Spleen (tissue), 11 donors: ENCODE data around the gene PRMT9. TPM values are rescaled to one million over a fixed set of nuclear protein-coding genes. Genes with fewer than 3 reads are reported as not detected.

Experiments used
- DNase-seq: peaks from one replicate; pipeline ENCODE4 v3.0.0-alpha.2; 2020
- H3K27ac ChIP-seq, 8 donors: fragments of 200-600 bp; sonication (generic) in 7 of 8; 1 replicate in 4 of 8; 2 replicates in 4 of 8; pipeline versions ENCODE4 v1.5.0 to v1.8.0; 2016 to 2021; ENCODE audit warnings: inconsistent platforms in 4 of 8, mild to moderate bottlenecking in 4 of 8, moderate library complexity in 1 of 8
- H3K27me3 ChIP-seq, 7 donors: fragments of 200-600 bp; sonication (generic) in 6 of 7; replicated peaks in 1 of 7; 1 replicate in 4 of 7; 2 replicates in 3 of 7; pipeline versions ENCODE4 v1.5.0 to v1.8.0; 2016 to 2021; ENCODE audit warnings: inconsistent platforms in 3 of 7, mild to moderate bottlenecking in 1 of 7
- H3K36me3 ChIP-seq, 6 donors: fragments of 200-600 bp; sonication (generic) in 5 of 6; 1 replicate in 4 of 6; 2 replicates in 2 of 6; pipeline versions ENCODE4 v1.5.0 to v1.8.0; 2016 to 2021; ENCODE audit warnings: inconsistent platforms in 2 of 6
- H3K4me1 ChIP-seq, 6 donors: fragments of 200-600 bp; sonication (generic) in 5 of 6; 1 replicate in 3 of 6; 2 replicates in 3 of 6; pipeline versions ENCODE4 v1.5.0 to v1.8.0; 2016 to 2021; ENCODE audit warnings: inconsistent platforms in 3 of 6
- H3K4me3 ChIP-seq, 8 donors: fragments of 200-600 bp; sonication (generic) in 7 of 8; 1 replicate in 4 of 8; 2 replicates in 4 of 8; pipeline versions ENCODE4 v1.5.0 to v1.8.0; 2016 to 2021; ENCODE audit warnings: inconsistent platforms in 4 of 8, mild to moderate bottlenecking in 4 of 8, moderate library complexity in 2 of 8
- H3K9me3 ChIP-seq, 8 donors: fragments of 200-600 bp; sonication (generic) in 7 of 8; 1 replicate in 4 of 8; 2 replicates in 4 of 8; pipeline versions ENCODE4 v1.5.0 to v1.8.0; 2016 to 2021; ENCODE audit warnings: inconsistent platforms in 4 of 8
- CTCF ChIP-seq, 11 experiments: fragments of 200-600 bp in 7 of 11; fragments of 450-650 bp in 4 of 11; sonication (generic) in 4 of 11; IDR thresholded peaks in 8 of 11; conservative IDR thresholded peaks in 3 of 11; 1 replicate in 7 of 11; 2 replicates in 4 of 11; pipeline versions ENCODE4 v1.4.0 to v1.8.0; 2016 to 2021; ENCODE audit warnings: antibody characterized with exemption in 11 of 11, inconsistent platforms in 4 of 11, mild to moderate bottlenecking in 1 of 11
- POLR2A ChIP-seq, 3 donors: fragments of 450-650 bp; IDR thresholded peaks; one replicate each; pipeline ENCODE4 v1.5.1; 2017; ENCODE audit warnings: antibody characterized with exemption in 3 of 3, mild to moderate bottlenecking in 1 of 3
- POLR2AphosphoS5 ChIP-seq, 3 donors: sonication (generic); formaldehyde crosslinking; IDR thresholded peaks; one replicate each; pipeline ENCODE4 v1.5.1; 2017; ENCODE audit warnings: antibody characterized with exemption in 3 of 3
- WGBS, 5 donors: extraction: QIAGEN DNeasy Blood & Tissue Kit in 3 of 5; methylation state at CpG; one replicate each; pipeline versions ENCODE4 v1.1.5 to v1.1.7; 2013 to 2018; 5-methylcytosine and 5-hydroxymethylcytosine counted together
- intact Hi-C: fragments of 100-400 bp; cut with DNase I; formaldehyde crosslinking; loops from one replicate; pipeline ENCODE4 v1.15.0; 2023; ENCODE audit warnings: low total_unique reads
- polyA plus RNA-seq, 3 donors: library from polyadenylated mRNA; stranded (reverse); fragments of 200-250 nt; gene quantifications; one replicate each; pipeline ENCODE4 v1.2.1, GENCODE V29; 2013
- total RNA-seq, 7 donors: library from RNA; depleted of rRNA in 3 of 7; stranded (reverse); fragments of >200 nt in 3 of 7; fragmentation: NEBNext Ultra II Directional in 4 of 7; extraction: Animal tissue kit (Norgen Biotek cat#: 25700) in 4 of 7; gene quantifications; one replicate each; pipeline versions ENCODE4 v1.1.0 to v1.2.1, GENCODE V29; 2016 to 2021
- donor health status: healthy with polysubstance abuse.
- donor health status: DM: no; HTN: no; CAD: no; lungs with moderate emphysema.
- donor health status: DM: no; HTN: no; CAD: no.
- donor health status: Bipolar disorder and iron deficiency.
- donor health status: healthy.
- donor health status: DM: no; HTN: no; CAD: no.
- donor health status: DM: yes; HTN: yes; CAD: no.

PRMT9 gene
- total and polyA plus RNA-seq, 10 donors = 2.9 to 11.2 (median 8.7) TPM

GRCh38 chr4:147658501-147658900 lies 25.5 kb downstream of the PRMT9 start:
- no peak overlapping the region for H3K27ac ChIP-seq
- intact Hi-C loops = no loop called here
- H3K4me3 ChIP-seq = no peak overlapping the region
- H3K27me3 ChIP-seq = no peaks in the 10 kb centered on the region
- H3K36me3 ChIP-seq = peaks cover 0 to 100% (median 49%) of the 10 kb centered on the region in 6 donors
- no peak for TF ChIP-seq POLR2A (IDR thresholded peaks at IDR 0.05)
- TF ChIP-seq CTCF (IDR thresholded peaks at IDR 0.05 in 8 of 11, conservative IDR thresholded peaks at IDR 0.05 in 3 of 11) = no peak
- TF ChIP-seq POLR2AphosphoS5 (IDR thresholded peaks at IDR 0.05) = no peak
- WGBS, 5 donors = 93 to 97% (median 95%) methylated on average over 4 of the region's 4 CpGs
- DNase-seq = no peak
- no peaks in the 10 kb centered on the region for H3K4me1 ChIP-seq
- no peaks in the 10 kb centered on the region for H3K9me3 ChIP-seq

GRCh38 chr4:147655639-147656038 lies 28.3 kb downstream of the PRMT9 start:
- no peak for DNase-seq
- Histone ChIP-seq H3K27me3 (no peaks in the 10 kb centered on the region), H3K27ac (no peak overlapping the region), H3K4me1 (no peaks in the 10 kb centered on the region), H3K36me3 (peaks cover 0 to 95% (median 56%) of the 10 kb centered on the region in 6 donors), H3K4me3 (no peak overlapping the region), H3K9me3 (no peaks in the 10 kb centered on the region)
- 97 to 100% (median 98%) methylated on average over 2 of the region's 2 CpGs for WGBS, 5 donors
- TF ChIP-seq POLR2AphosphoS5 (IDR thresholded peaks at IDR 0.05) = no peak
- intact Hi-C loops = no loop called here

GRCh38 chr4:147651563-147651962 lies 32.4 kb downstream of the PRMT9 start:
- WGBS, 5 donors = 80 to 91% (median 86%) methylated on average over 1 of the region's 1 CpG
- no peak for TF ChIP-seq POLR2AphosphoS5 (IDR thresholded peaks at IDR 0.05)
- TF ChIP-seq CTCF (IDR thresholded peaks at IDR 0.05 in 8 of 11, conservative IDR thresholded peaks at IDR 0.05 in 3 of 11) = no peak
- TF ChIP-seq POLR2A (IDR thresholded peaks at IDR 0.05) = no peak
- intact Hi-C loops = no loop called here
- no peak for DNase-seq
- Histone ChIP-seq H3K4me3 (no peak overlapping the region), H3K36me3 (peaks cover 0 to 90% (median 33%) of the 10 kb centered on the region in 6 donors), H3K9me3 (no peaks in the 10 kb centered on the region), H3K4me1 (no peaks in the 10 kb centered on the region), H3K27me3 (no peaks in the 10 kb centered on the region), H3K27ac (no peak overlapping the region)

GRCh38 chr4:147648656-147649055 lies 35.3 kb downstream of the PRMT9 start:
- Histone ChIP-seq H3K36me3 (peaks cover 0 to 61% (median 18%) of the 10 kb centered on the region in 6 donors), H3K27ac (no peak overlapping the region), H3K27me3 (no peaks in the 10 kb centered on the region), H3K4me1 (no peaks in the 10 kb centered on the region), H3K9me3 (no peaks in the 10 kb centered on the region), H3K4me3 (no peak overlapping the region)
- DNase-seq = no peak
- intact Hi-C loops = no loop called here
- TF ChIP-seq POLR2A (IDR thresholded peaks at IDR 0.05) = no peak
- no peak for TF ChIP-seq POLR2AphosphoS5 (IDR thresholded peaks at IDR 0.05)
- TF ChIP-seq CTCF (IDR thresholded peaks at IDR 0.05 in 8 of 11, conservative IDR thresholded peaks at IDR 0.05 in 3 of 11) = no peak

GRCh38 chr4:147645099-147645498 lies 38.9 kb downstream of the PRMT9 start:
- Histone ChIP-seq H3K9me3 (no peaks in the 10 kb centered on the region), H3K27ac (no peak overlapping the region), H3K4me3 (no peak overlapping the region), H3K4me1 (no peaks in the 10 kb centered on the region), H3K27me3 (no peaks in the 10 kb centered on the region), H3K36me3 (peaks cover 0 to 64% (median 23%) of the 10 kb centered on the region in 6 donors)
- TF ChIP-seq POLR2AphosphoS5 (IDR thresholded peaks at IDR 0.05) (no peak), CTCF (IDR thresholded peaks at IDR 0.05 in 8 of 11, conservative IDR thresholded peaks at IDR 0.05 in 3 of 11) (no peak), POLR2A (IDR thresholded peaks at IDR 0.05) (no peak)
- no peak for DNase-seq
- intact Hi-C loops = no loop called here
